ENCODE measurements around the gene THRA. TPM values are rescaled to one million over a fixed set of nuclear protein-coding genes. Genes with fewer than 3 reads are reported as not detected.
A peak's percentile ranks its signal among the peaks of the same experiment; 100 is the strongest.
"Not testable (repeated sequence)": the region's sequence is repeated elsewhere in the genome, so short reads cannot be mapped to it uniquely, and the experiment has no call there.

The THRA gene
- total RNA-seq, 2 experiments from 2014 or later, result 12.5 to 13.4 TPM

DNA sequence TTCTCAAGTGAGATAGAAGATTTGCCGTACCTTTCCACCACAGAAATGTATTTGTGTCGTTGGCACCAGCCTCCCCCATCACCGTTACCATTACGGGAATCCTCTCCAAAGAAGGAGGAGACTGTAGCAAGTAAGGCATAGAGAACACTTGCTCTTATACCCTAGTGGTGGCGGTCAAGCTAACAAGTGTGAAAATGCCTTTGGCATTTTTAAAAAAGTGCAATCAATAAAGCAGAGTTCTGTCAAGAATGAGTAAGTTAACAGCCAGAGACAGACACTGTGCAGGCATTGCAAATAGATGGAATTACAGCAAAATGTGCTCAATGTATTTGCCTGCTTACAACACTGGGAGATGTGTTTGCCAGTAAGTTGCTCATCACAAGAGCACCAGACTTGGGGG is 66.7 kb downstream of the THRA start:
- Mint-ChIP-seq H3K36me3 (peaks cover 63% of the 10 kb centered on the region), H3K4me1 (ENCODE audit: low read depth) (peaks cover 9% of the 10 kb centered on the region), H3K9me3 (no peaks in the 10 kb centered on the region), H3K27ac (no peak overlapping the region), H3K27me3 (no peaks in the 10 kb centered on the region), H3K4me3 (no peak overlapping the region)
- intact Hi-C loops (cut with micrococcal nuclease), result no loop called here
- ChIA-PET CTCF (interaction anchor here (0.6 to 1.6 kb wide), 2 partner anchors 16 to 684 kb away, joined by 3 to 10 read pairs; no protein-coding TSS in a partner anchor), POLR2A (interaction anchor here (0.6 kb wide), 2 partner anchors 10 to 31 kb away, joined by 3 read pairs; no protein-coding TSS in a partner anchor)
- no peak for DNase-seq

- Mint-ChIP-seq H3K36me3 (peaks cover 71% of the 10 kb centered on the region), H3K4me3 (no peak overlapping the region), H3K9me3 (no peaks in the 10 kb centered on the region), H3K27me3 (no peaks in the 10 kb centered on the region), H3K4me1 (ENCODE audit: low read depth) (peaks cover 4% of the 10 kb centered on the region), H3K27ac (peak overlapping the region; percentile 32)
- intact Hi-C loops (cut with micrococcal nuclease), result no loop called here
- ChIA-PET CTCF (no interaction called here), POLR2A (no interaction called here)
- DNase-seq, result no peak
Observed at GRCh38 chr17:40130352-40131042, 67.7 kb downstream of the THRA start.

DNA sequence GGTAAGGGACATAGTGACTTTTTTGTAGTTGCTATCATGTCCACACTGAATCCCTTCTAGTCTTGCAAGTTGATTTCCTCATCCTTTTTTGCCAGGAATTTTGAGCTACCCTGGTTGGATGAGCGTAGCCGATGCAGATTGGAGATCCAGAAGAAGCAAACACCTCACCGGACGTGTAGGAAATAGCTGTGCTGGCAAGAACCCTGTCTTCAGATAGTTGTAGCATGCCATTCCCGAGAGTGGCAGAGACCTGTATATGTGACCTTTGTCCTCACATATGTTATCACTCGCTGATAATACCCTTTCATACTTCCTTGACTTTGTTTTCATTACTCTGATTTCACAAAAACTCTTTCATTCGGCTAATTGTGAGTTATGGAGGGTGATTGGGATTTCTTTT is 71.4 kb downstream of the THRA start:
- H3K27ac Mint-ChIP-seq, result no peak overlapping the region
- CTCF ChIA-PET, result interaction anchor here (1.2 to 3.8 kb wide), 3 partner anchors 22 to 119 kb away, joined by 4 to 19 read pairs (median 9); partner anchors contain the start of gene CSF3
- POLR2A ChIA-PET, result interaction anchor here (1.7 kb wide), 1 partner anchor 11 kb away, joined by 15 read pairs; no protein-coding TSS in a partner anchor

GRCh38 chr17:40135817-40136216 is 73.1 kb downstream of the THRA start:
- H3K4me3 Mint-ChIP-seq, result no peak overlapping the region
- peaks cover 14% of the 10 kb centered on the region for H3K4me1 Mint-ChIP-seq (ENCODE audit: low read depth)
- intact Hi-C loops (cut with micrococcal nuclease), result no loop called here
- no peaks in the 10 kb centered on the region for H3K9me3 Mint-ChIP-seq
- POLR2A ChIA-PET, result interaction anchor here (1.0 to 1.7 kb wide), 2 partner anchors 13 to 17 kb away, joined by 3 to 15 read pairs; no protein-coding TSS in a partner anchor
- peaks cover 54% of the 10 kb centered on the region for H3K36me3 Mint-ChIP-seq
- H3K27ac Mint-ChIP-seq, result peak overlapping the region; percentile 40
- CTCF ChIA-PET, result interaction anchor here (2.0 kb wide), 1 partner anchor 32 kb away, joined by 9 read pairs; no protein-coding TSS in a partner anchor
- DNase-seq, result no peak
- H3K27me3 Mint-ChIP-seq, result no peaks in the 10 kb centered on the region

More for the DNA sequence above, 71.4 kb downstream of the THRA start:
- intact Hi-C loops (cut with micrococcal nuclease), result no loop called here
- Mint-ChIP-seq H3K9me3 (no peaks in the 10 kb centered on the region), H3K36me3 (peaks cover 67% of the 10 kb centered on the region), H3K4me1 (ENCODE audit: low read depth) (peaks cover 10% of the 10 kb centered on the region), H3K27me3 (no peaks in the 10 kb centered on the region), H3K4me3 (no peak overlapping the region)
- DNase-seq, result no peak

DNA sequence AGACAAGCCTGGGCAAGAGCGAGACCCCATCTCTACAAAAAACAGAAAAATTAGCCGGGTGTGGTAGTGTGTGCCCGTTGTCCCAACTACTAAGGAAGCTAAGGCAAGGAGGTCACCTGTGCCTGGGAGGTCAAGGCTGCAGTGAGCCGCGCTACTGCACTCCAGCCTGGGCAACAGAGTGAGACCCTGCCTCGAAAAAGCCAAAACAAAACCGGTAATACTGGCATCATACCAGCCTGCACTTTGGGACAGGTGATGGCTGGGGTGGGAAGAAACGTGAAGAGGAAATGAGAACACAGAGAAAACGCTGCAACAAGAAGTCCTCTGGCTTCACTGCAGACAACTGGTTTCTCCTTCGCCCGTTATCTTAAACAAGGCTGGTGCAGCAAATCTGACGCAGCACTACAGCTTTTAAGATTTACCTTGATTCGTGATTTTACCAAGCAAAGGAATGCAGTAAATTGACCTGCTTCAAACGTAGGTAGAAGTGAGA is 76.8 kb downstream of the THRA start:
- H3K36me3 Mint-ChIP-seq, result peaks cover 35% of the 10 kb centered on the region
- peaks cover 28% of the 10 kb centered on the region for H3K4me1 Mint-ChIP-seq (ENCODE audit: low read depth)

DNA sequence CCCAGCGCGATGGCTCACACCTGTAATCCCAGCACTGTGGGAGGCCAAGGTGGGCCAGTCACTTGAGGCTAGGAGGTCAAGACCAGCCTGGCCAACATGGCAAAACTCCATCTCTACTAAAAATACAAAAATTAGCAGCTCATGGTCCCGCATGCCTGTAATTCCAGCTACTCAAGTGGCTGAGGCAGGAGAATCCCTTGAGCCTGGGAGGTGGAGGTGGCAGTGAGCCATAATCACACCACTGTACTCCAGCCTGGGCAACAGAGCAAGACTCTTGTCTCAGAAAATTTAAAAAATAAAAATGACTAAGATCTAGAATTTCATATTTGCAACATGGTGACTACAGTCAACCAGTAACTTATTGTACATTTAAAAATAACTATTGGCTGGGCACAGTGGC is 80.4 kb downstream of the THRA start:
- H3K4me3 Mint-ChIP-seq, result not testable (repeated sequence)

More for the DNA sequence above, 76.8 kb downstream of the THRA start:
- H3K9me3 Mint-ChIP-seq, result no peaks in the 10 kb centered on the region
- H3K4me3 Mint-ChIP-seq, result peak overlapping the region; percentile 86
- CTCF ChIA-PET, result interaction anchor here (0.9 to 3.3 kb wide), 9 partner anchors 12 to 64 kb away, joined by 3 to 28 read pairs (median 4); partner anchors contain the start of genes MSL1 and NR1D1
- intact Hi-C loops (cut with micrococcal nuclease), result loop anchor here (1.0 to 2.0 kb wide), 6 partner anchors 14 to 1549 kb away; partner anchors contain the start of genes EIF1 and WIPF2
- no peak for DNase-seq
- no peaks in the 10 kb centered on the region for H3K27me3 Mint-ChIP-seq
- POLR2A ChIA-PET, result interaction anchor here (0.7 to 5.3 kb wide), 10 partner anchors 10 to 159 kb away, joined by 3 to 40 read pairs (median 4); partner anchors contain the start of genes MSL1, NR1D1 and PSMD3
- peak overlapping the region; percentile 98 for H3K27ac Mint-ChIP-seq

More for the DNA sequence above, 80.4 kb downstream of the THRA start:
- DNase-seq; intact Hi-C loops (cut with micrococcal nuclease); H3K27me3 Mint-ChIP-seq; H3K9me3 Mint-ChIP-seq; H3K27ac Mint-ChIP-seq: not testable (repeated sequence)
- H3K36me3 Mint-ChIP-seq, result peaks cover 33% of the 10 kb centered on the region
- CTCF ChIA-PET, result interaction anchor here (1.0 to 2.8 kb wide), 2 partner anchors 8 to 25 kb away, joined by 3 to 9 read pairs; no protein-coding TSS in a partner anchor
- peaks cover 43% of the 10 kb centered on the region for H3K4me1 Mint-ChIP-seq (ENCODE audit: low read depth)
- POLR2A ChIA-PET, result interaction anchor here (1.0 to 5.3 kb wide), 2 partner anchors 10 to 19 kb away, joined by 4 to 40 read pairs; no protein-coding TSS in a partner anchor

Small RNA genes lying within 50 kb of the gene (microRNA-seq; reads per million reads assigned to microRNA genes)
- not detected for gene MIR6884 (ENCODE audit: borderline microRNAs expressed, borderline number of aligned reads, borderline replicate concordance)

Other genes starting within 250 kb of the THRA start
- 10 to 100 TPM; 51.2 to 52.0 TPM for gene IKZF3, start 198.7 kb upstream of the THRA start, total RNA-seq
- 1 to 10 TPM in 1 of 2 experiments, under 1 TPM in 1; 0.61 to 1.0 TPM for gene ZPBP2, start 194.8 kb upstream of the THRA start, total RNA-seq
- 10 to 100 TPM; 26.4 to 30.2 TPM for gene GSDMB, start 144.3 kb upstream of the THRA start, total RNA-seq
- gene ORMDL3, start 135.4 kb upstream of the THRA start, total RNA-seq, result 10 to 100 TPM; 53.7 to 58.3 TPM
- not detected for gene LRRC3C, start 135.2 kb upstream of the THRA start, total RNA-seq
- under 1 TPM; 0.64 to 0.87 TPM for gene GSDMA, start 100.0 kb upstream of the THRA start, total RNA-seq
- gene PSMD3, start 82.2 kb upstream of the THRA start, total RNA-seq, result 100 to 1,000 TPM; 120 to 124 TPM
- not detected for gene CSF3, start 47.5 kb upstream of the THRA start, total RNA-seq
- 10 to 100 TPM; 89.2 to 99.9 TPM for gene MED24, start 8.6 kb upstream of the THRA start, total RNA-seq
- gene NR1D1, start 37.6 kb downstream of the THRA start, total RNA-seq, result 1 to 10 TPM; 6.7 to 7.3 TPM
- 10 to 100 TPM; 77.9 to 80.6 TPM for gene MSL1, start 59.0 kb downstream of the THRA start, total RNA-seq
- 100 to 1,000 TPM in 1 of 2 experiments, 10 to 100 TPM in 1; 96.1 to 102 TPM for gene CASC3, start 77.6 kb downstream of the THRA start, total RNA-seq
- 1 to 10 TPM; 4.9 to 6.1 TPM for gene RAPGEFL1, start 114.5 kb downstream of the THRA start, total RNA-seq
- gene WIPF2, start 156.3 kb downstream of the THRA start, total RNA-seq, result 10 to 100 TPM; 19.0 to 20.6 TPM
- gene CDC6, start 224.9 kb downstream of the THRA start, total RNA-seq, result 10 to 100 TPM; 95.6 to 95.7 TPM
- gene RARA, start 246.2 kb downstream of the THRA start, total RNA-seq, result 10 to 100 TPM; 31.2 TPM

All from activated CD4-positive, alpha-beta memory T cell treated with anti-CD3 and anti-CD28 coated beads for 36 hours (primary cell).